Measurements from ENCODE around the gene CDK5R1.

CDK5R1 gene

DNA sequence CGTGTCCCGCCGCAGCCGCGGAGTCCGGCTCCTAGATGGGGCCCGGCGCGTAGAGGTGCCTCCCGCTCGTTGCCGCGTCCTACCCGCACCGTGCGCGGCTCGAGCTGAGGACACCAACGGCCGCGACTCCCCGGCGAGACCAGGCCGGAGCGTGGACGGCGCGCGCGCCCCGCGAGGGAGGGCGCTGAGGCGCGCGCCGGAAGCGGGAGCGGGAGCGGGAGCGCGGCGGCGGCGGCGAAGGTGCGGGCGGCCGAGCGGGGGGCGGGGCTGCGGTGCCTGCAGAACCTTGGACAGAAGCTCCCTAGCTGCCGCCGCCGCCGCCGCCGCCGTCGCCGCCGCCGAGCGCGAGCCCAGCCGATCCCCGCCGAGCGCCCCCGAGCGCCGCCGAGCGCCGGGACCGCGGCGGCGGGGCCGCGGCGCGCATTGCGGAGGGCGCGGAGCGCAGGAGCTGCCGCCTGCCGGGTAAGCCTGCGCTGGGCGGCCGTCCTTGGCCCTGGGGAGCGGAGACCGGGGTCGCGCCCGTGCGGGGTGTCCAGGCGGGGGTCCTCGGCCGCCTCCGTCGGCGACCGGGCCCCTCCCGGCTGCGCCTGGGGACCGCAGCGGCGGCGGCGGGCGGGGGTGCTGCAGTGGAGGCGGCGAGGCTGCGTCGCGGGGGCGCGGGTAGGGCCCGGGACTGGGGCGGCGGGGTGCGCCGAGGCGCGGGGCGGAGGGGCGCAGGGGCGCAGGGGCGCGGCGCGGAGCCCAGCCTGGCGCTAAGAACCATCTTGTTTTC is at the start of gene CDK5R1:
CDK5R1 (plus strand) TSS at position 293 of the 772 bp plus-strand sequence. CDS start 628 bp downstream, outside the sequence.
- no peak for TF ChIP-seq CTCF (IDR thresholded peaks at IDR 0.05; ENCODE audit: extremely low read depth, insufficient read depth, missing control alignments)
- in situ Hi-C loops (cut with MboI; ENCODE audit: low pct_unique_long_range_greater_than_20kb, low sequenced_read_pairs, unreplicated experiment) = loop anchor here (25.0 kb wide), 1 partner anchor 125 kb away; no protein-coding TSS in a partner anchor
- DNase-seq (ENCODE audit: low spot score) = peak; percentile 91

DNA sequence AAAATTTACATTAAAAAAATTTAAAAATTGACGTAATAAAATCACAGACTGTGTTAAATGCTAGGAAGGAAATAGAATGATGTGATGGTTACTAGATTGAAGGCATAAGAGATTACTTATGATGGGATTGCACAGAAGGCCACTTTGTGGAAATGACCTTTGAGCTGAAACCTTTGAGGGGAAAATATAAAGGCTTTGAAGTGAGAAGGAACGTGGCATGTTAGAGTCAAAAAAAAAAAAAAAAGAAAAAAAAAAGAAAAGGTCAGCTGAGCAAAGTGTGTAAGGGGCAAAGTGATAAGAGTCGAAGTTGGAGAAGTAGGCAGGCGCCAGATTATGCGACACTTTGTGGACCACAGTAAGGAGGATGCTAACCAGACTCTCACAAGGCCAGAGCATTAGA is 46.1 kb upstream of the CDK5R1 start:
- DNase-seq (ENCODE audit: low spot score) = no peak
- in situ Hi-C loops (cut with MboI; ENCODE audit: low pct_unique_long_range_greater_than_20kb, low sequenced_read_pairs, unreplicated experiment) = no loop called here
- no peak for TF ChIP-seq CTCF (IDR thresholded peaks at IDR 0.05; ENCODE audit: extremely low read depth, insufficient read depth, missing control alignments)

- DNase-seq (ENCODE audit: low spot score) = no peak
- in situ Hi-C loops (cut with MboI; ENCODE audit: low pct_unique_long_range_greater_than_20kb, low sequenced_read_pairs, unreplicated experiment) = no loop called here
- TF ChIP-seq CTCF (IDR thresholded peaks at IDR 0.05; ENCODE audit: extremely low read depth, insufficient read depth, missing control alignments) = no peak
Measured at GRCh38 chr17:32441886-32442285, 44.9 kb upstream of the CDK5R1 start.

- no peak for DNase-seq (ENCODE audit: low spot score)
- no peak for TF ChIP-seq CTCF (IDR thresholded peaks at IDR 0.05; ENCODE audit: extremely low read depth, insufficient read depth, missing control alignments)
- in situ Hi-C loops (cut with MboI; ENCODE audit: low pct_unique_long_range_greater_than_20kb, low sequenced_read_pairs, unreplicated experiment) = no loop called here
Measured at GRCh38 chr17:32443827-32444300, 42.9 kb upstream of the CDK5R1 start.

DNA sequence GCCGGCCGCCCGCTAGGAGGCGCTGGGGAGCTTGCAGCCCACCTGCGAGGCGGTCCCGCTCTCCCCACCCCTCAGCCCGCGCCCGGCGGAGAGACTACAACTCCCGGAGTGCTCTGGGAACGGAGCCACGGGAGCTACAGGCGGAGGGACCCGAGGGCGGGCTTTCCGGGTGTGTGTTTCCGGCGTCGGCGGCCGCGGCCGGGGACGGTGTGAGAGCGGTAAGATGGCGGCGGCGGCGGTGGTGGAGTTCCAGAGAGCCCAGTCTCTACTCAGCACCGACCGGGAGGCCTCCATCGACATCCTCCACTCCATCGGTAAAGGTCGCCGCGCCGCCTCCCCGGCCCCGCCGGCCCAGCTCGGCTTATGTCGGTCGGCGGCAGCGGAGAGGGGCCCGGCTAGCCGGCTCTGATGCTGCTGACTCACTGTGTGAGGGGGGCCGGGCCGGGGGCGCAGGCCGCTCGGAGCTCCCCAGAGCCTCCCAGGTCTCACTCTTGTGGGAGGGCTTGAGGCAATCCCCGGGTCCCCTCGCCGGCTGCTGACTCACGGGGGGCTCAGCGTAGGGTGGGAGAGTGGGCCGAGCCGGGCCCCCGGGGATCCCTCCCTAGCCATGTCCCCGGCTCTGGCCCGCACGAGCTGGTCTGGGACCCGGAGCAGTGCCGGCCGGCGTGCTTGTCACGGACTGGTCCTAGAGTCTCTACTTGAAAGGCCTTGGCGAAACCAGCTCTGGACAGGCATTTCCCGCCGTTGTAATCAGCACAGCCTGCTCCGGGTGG is 42.3 kb upstream of the CDK5R1 start, which contains the start of gene PSMD11:
PSMD11 (plus strand) TSS at position 210 of the 773 bp plus-strand sequence; CDS start at position 224, 14 bp downstream.
- DNase-seq (ENCODE audit: low spot score) = peak; percentile 98
- TF ChIP-seq CTCF (IDR thresholded peaks at IDR 0.05; ENCODE audit: extremely low read depth, insufficient read depth, missing control alignments) = peak; percentile 94
- in situ Hi-C loops (cut with MboI; ENCODE audit: low pct_unique_long_range_greater_than_20kb, low sequenced_read_pairs, unreplicated experiment) = no loop called here

GRCh38 chr17:32445074-32445415 is 41.7 kb upstream of the CDK5R1 start:
- no peak for DNase-seq (ENCODE audit: low spot score)
- in situ Hi-C loops (cut with MboI; ENCODE audit: low pct_unique_long_range_greater_than_20kb, low sequenced_read_pairs, unreplicated experiment) = no loop called here

More at GRCh38 chr17:32445074-32445415, 41.7 kb upstream of the CDK5R1 start:
- no peak for TF ChIP-seq CTCF (IDR thresholded peaks at IDR 0.05; ENCODE audit: extremely low read depth, insufficient read depth, missing control alignments)

All from GM13977 (cell line).